GM18526 (cell line): ENCODE measurements around the gene PHF21A.

Source experiments
- POLR2A ChIP-seq: IDR thresholded peaks from 3 replicates; pipeline ENCODE4 v1.6.1; 2011; ENCODE audit not compliant: insufficient read length; ENCODE audit errors: extremely low read depth

The PHF21A gene

GRCh38 chr11:45994371-45995341 is 126.6 kb downstream of the PHF21A start:
- no peak for TF ChIP-seq POLR2A

- no peak for TF ChIP-seq POLR2A
Measured at GRCh38 chr11:45993531-45994001, 127.7 kb downstream of the PHF21A start.

GRCh38 chr11:45988921-45989320 is 132.3 kb downstream of the PHF21A start:
- TF ChIP-seq POLR2A: no peak

GRCh38 chr11:45985212-45985611 is 136.0 kb downstream of the PHF21A start:
- TF ChIP-seq POLR2A: no peak

GRCh38 chr11:45984192-45984591 is 137.1 kb downstream of the PHF21A start:
- no peak for TF ChIP-seq POLR2A

GRCh38 chr11:45983471-45983845 is 137.8 kb downstream of the PHF21A start:
- TF ChIP-seq POLR2A: no peak

GRCh38 chr11:45982656-45983470 is 138.4 kb downstream of the PHF21A start:
- TF ChIP-seq POLR2A: no peak

- TF ChIP-seq POLR2A: no peak
Measured at GRCh38 chr11:45974806-45975205, 146.4 kb downstream of the PHF21A start.

GRCh38 chr11:45973601-45974000 is 147.7 kb downstream of the PHF21A start:
- no peak for TF ChIP-seq POLR2A

GRCh38 chr11:45968901-45969300 is 152.4 kb downstream of the PHF21A start:
- no peak for TF ChIP-seq POLR2A

GRCh38 chr11:45967506-45967905 is 153.7 kb downstream of the PHF21A start:
- TF ChIP-seq POLR2A: no peak

GRCh38 chr11:45964911-45965389 is 156.3 kb downstream of the PHF21A start:
- no peak for TF ChIP-seq POLR2A

GRCh38 chr11:45961751-45962240 is 159.5 kb downstream of the PHF21A start:
- no peak for TF ChIP-seq POLR2A

- no peak for TF ChIP-seq POLR2A
Measured at GRCh38 chr11:45960387-45961095, 160.7 kb downstream of the PHF21A start.

GRCh38 chr11:45959851-45960250 is 161.4 kb downstream of the PHF21A start:
- no peak for TF ChIP-seq POLR2A
